ENCODE data around the gene BGLAP.

DNA sequence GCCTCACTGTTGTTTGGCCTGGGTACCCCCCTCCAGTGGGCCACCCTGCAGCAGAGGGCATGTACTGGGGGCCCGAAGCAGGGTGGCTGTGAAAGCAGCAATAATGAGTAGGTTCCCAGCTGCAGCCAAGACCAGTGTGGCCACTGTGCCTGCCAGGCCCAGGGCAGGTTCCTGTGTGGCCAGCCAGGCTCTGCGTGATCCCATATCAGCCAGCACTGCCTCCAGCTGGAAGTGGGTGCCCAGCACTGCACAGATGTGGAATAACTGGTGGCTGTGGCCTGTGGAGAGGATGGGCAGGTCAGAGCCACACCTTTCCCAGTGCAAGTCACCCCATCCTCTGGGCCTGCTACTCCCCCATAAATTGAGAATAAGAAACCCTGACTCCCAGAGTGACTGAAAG is 2.1 kb downstream of the BGLAP start:
- TF ChIP-seq, protein P1, sequence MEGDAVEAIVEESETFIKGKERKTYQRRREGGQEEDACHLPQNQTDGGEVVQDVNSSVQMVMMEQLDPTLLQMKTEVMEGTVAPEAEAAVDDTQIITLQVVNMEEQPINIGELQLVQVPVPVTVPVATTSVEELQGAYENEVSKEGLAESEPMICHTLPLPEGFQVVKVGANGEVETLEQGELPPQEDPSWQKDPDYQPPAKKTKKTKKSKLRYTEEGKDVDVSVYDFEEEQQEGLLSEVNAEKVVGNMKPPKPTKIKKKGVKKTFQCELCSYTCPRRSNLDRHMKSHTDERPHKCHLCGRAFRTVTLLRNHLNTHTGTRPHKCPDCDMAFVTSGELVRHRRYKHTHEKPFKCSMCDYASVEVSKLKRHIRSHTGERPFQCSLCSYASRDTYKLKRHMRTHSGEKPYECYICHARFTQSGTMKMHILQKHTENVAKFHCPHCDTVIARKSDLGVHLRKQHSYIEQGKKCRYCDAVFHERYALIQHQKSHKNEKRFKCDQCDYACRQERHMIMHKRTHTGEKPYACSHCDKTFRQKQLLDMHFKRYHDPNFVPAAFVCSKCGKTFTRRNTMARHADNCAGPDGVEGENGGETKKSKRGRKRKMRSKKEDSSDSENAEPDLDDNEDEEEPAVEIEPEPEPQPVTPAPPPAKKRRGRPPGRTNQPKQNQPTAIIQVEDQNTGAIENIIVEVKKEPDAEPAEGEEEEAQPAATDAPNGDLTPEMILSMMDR (IDR thresholded peaks at IDR 0.05; ENCODE audit: low read depth, low read length, poor library complexity, severe bottlenecking) = no peak
- no peak for TF ChIP-seq EZH2phosphoT487 (IDR thresholded peaks at IDR 0.05; ENCODE audit: borderline replicate concordance, low read length)
